ENCODE measurements around the gene LAMB1.
A peak's percentile ranks its signal among the peaks of the same experiment; 100 is the strongest.

Gene LAMB1

GRCh38 chr7:107878636-107879035 lies 124.3 kb downstream of the LAMB1 start:
- ChIA-PET CTCF (interaction anchor here (0.8 to 4.7 kb wide), 12 partner anchors 11 to 1085 kb away, joined by 3 to 39 read pairs (median 4); partner anchors contain the start of genes CBLL1 and DLD), POLR2A (no interaction called here)
- no peak for TF ChIP-seq CTCF (IDR thresholded peaks at IDR 0.05; ENCODE audit: control extremely low read depth, extremely low read depth, low read depth, missing control alignments)
- no peak for DNase-seq (ENCODE audit: extremely low spot score)

DNA sequence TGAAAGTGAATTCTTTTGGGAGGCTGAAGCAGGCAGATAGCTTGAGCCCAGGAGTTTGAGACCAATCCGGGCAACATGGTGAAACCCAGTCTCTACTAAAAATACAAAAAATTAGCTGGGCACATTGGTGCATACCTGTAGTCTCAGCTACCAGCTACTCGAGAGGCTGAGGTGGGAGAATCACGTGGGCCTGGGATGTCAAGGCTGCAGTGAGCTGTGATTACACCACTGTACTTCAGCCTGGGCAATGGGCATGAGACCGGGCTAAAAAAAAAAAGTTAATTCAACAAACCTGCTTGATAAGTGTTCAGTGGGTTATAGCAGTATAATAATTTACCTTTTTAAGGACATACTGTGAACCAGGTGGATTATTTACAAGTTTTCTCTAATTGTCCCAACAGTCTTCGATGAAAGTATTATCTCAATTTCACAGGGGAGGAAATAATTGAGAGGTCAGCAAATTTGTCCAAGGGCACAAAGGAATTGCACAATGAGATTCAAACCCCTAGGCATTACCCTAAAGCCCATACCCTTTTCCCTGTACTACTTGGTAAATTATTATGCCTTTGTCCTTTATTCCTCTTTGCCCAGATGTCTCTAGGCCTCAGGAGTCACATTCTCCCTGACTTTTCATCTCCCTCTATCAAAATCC lies 125.1 kb downstream of the LAMB1 start:
- DNase-seq (ENCODE audit: extremely low spot score), result no peak
- CTCF ChIA-PET, result interaction anchor here (1.0 to 4.7 kb wide), 7 partner anchors 9 to 1085 kb away, joined by 3 to 39 read pairs (median 3); partner anchors contain the start of gene DLD
- TF ChIP-seq CTCF (IDR thresholded peaks at IDR 0.05; ENCODE audit: control extremely low read depth, extremely low read depth, low read depth, missing control alignments), result no peak
- POLR2A ChIA-PET, result no interaction called here

DNA sequence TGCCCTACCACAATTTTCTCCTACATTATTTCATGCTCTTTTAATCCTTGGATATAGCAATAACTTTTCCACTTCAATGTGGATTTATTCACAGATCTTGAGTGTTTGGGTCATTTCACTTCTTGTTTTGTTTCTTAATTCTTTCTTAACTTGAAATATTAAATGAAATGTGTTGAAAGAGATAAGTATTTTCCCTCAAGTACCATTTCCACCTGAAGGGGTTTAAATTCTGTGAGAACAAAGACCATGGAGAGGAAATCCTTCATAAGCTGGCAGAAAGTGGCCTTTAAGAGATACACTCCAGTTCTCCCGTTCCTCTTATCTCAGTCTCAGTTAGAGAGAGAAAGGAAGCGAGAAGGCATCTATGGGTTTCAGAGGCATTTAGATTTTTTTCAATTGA lies 126.0 kb downstream of the LAMB1 start:
- no peak for TF ChIP-seq CTCF (IDR thresholded peaks at IDR 0.05; ENCODE audit: control extremely low read depth, extremely low read depth, low read depth, missing control alignments)
- DNase-seq (ENCODE audit: extremely low spot score), result no peak
- ChIA-PET CTCF (interaction anchor here (1.0 to 2.0 kb wide), 4 partner anchors 8 to 1084 kb away, joined by 3 to 5 read pairs (median 3); no protein-coding TSS in a partner anchor), POLR2A (interaction anchor here (0.7 kb wide), 1 partner anchor 713 kb away, joined by 13 read pairs; no protein-coding TSS in a partner anchor)

GRCh38 chr7:107874605-107875446 lies 128.1 kb downstream of the LAMB1 start:
- peak; percentile 57 for TF ChIP-seq CTCF (IDR thresholded peaks at IDR 0.05; ENCODE audit: control extremely low read depth, extremely low read depth, low read depth, missing control alignments)
- CTCF ChIA-PET, result interaction anchor here (0.6 to 1.3 kb wide), 48 partner anchors 8 to 1080 kb away, joined by 3 to 20 read pairs (median 4); partner anchors contain the start of genes CBLL1 and DLD
- POLR2A ChIA-PET, result no interaction called here
- peak; percentile 54 for DNase-seq (ENCODE audit: extremely low spot score)

- TF ChIP-seq CTCF (IDR thresholded peaks at IDR 0.05; ENCODE audit: control extremely low read depth, extremely low read depth, low read depth, missing control alignments), result no peak
- POLR2A ChIA-PET, result no interaction called here
- CTCF ChIA-PET, result interaction anchor here (0.9 to 2.7 kb wide), 12 partner anchors 9 to 727 kb away, joined by 3 to 20 read pairs (median 5); partner anchors contain the start of genes CBLL1 and DLD
- DNase-seq (ENCODE audit: extremely low spot score), result no peak
These were observed 128.8 kb downstream of the LAMB1 start for GRCh38 chr7:107874111-107874510.

Measured in GM10248 (cell line).